K562 treated with DMSO at 1 percent for 24 hours (cell line): ENCODE results near the gene MYT1. TPM values are rescaled to one million over a fixed set of nuclear protein-coding genes. Genes with fewer than 3 reads are reported as not detected.

Experiments
- total RNA-seq: library from RNA; unstranded; fragments of 300-600 nt; gene quantifications from 2 replicates; pipeline ENCODE4 v1.2.3, GENCODE V29; 2022; ENCODE audit warnings: low read depth; ENCODE audit not compliant: insufficient read depth

Gene MYT1
- total RNA-seq = 0.05 TPM in 1 of 2 replicates, not detected in the other

DNA sequence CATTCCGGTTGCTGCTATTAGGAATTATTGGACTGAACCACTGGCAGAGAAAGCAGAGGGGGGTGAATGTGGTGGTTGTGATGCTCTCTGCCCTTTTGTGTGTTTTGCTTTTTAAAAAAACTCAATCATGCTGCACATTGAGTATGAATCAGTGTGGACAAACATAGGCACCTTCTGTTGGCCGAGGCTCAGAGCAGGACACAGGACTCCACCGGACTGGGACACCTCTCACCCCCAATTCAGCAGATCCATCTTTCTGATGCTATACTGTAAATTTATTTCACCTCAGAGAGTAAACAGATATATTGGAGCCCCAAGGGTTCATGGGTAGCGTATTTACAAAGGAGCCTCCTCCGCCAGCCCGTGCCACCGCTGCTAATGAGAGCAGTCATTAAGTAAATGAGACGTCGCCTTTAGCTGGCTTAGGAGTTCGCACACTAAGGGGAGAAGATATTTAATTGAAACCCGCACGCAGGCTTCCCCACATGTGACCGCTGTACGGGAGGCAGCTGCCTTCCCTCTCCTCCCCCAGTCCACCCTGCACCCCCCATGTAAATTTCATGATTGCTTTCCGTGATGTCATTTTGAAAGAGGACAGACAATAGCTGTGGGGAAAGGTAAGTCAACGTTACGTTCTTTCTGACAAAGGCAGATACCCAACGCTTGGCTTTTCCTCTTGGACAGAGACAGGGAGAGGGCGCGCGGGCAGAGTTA is at the start of gene MYT1:
Gene MYT1, plus strand, starts transcription at position 330 of the 714 bp plus-strand sequence. CDS start 34,410 bp downstream, outside the sequence.

DNA sequence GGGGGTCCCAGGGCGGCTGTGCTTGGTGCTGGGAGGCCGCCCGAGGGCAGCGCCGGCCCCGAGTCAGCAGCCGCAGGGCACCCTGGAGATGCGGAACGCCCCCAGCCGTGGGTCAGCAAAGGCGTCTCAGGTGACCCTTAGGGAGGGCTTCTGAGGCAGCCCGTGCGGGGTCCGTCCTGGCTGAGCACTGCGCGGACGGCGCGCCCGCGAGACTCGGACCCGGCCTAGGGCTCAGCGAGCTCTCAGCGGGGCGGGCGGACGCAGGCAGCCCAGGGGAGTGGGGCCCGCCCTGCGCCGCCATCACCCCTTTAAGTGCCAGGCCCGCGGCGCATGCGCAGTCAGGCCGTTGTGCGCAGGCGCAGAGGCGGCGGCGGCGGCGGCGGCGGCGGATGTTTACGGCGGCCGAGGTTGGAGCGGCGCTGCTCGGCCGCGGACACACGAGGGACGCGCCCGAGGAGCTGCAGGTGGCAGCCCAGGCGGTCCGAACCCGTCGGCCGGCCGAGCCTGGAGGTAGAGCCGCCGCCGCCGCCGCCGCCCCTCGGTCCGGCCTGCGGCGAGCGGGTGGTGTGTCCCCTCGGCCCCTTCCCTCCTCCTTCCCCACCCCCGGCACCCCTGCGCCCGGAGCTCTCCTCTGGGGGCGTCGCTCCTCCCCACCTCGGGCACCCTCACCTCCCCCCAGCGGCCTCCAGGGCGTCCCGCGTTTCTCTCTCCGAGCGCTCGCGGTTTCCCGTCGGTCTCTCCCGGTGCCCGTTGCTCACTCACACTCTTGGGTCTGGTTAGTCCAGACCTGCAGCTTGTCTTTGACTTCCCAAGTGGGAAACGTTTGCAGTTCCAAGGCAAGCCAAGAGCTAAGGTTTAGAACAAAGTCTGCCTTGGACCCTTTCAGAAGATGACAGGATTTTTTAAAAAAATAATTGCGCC is 91.4 kb downstream of the MYT1 start, which contains the start of gene PCMTD2:
Gene PCMTD2, plus strand, starts transcription at position 388 of the 921 bp plus-strand sequence. CDS start 4,218 bp downstream, outside the sequence.

Other genes with a start within 250 kb of the MYT1 start
- 53.7 and 57.4 TPM in 2 replicates for gene UCKL1, start 208.0 kb upstream of the MYT1 start, total RNA-seq
- gene ZNF512B, start 194.5 kb upstream of the MYT1 start, total RNA-seq = 14.9 TPM in 2 replicates
- 6.2 and 6.5 TPM in 2 replicates for gene SAMD10, start 184.8 kb upstream of the MYT1 start, total RNA-seq
- 111 and 121 TPM in 2 replicates for gene PRPF6, start 183.3 kb upstream of the MYT1 start, total RNA-seq
- gene C20orf204, start 128.3 kb upstream of the MYT1 start, total RNA-seq = 1.1 and 2.5 TPM in 2 replicates
- 20.0 and 24.5 TPM in 2 replicates for gene SOX18, start 114.8 kb upstream of the MYT1 start, total RNA-seq
- 38.7 and 40.1 TPM in 2 replicates for gene TCEA2, start 101.3 kb upstream of the MYT1 start, total RNA-seq
- 27.8 and 36.9 TPM in 2 replicates for gene RGS19, start 84.9 kb upstream of the MYT1 start, total RNA-seq
- gene OPRL1, start 84.4 kb upstream of the MYT1 start, total RNA-seq = 1.3 and 1.9 TPM in 2 replicates
- gene LKAAEAR1, start 80.1 kb upstream of the MYT1 start, total RNA-seq = not detected in 2 replicates
- gene NPBWR2, start 56.9 kb upstream of the MYT1 start, total RNA-seq = not detected in 2 replicates
- 17.0 and 23.0 TPM in 2 replicates for gene PCMTD2, start 91.3 kb downstream of the MYT1 start, total RNA-seq